22Rv1 (cell line): ENCODE results near the gene PDAP1.

Experiments
- ZFX ChIP-seq: fragments of 450-650 bp; IDR thresholded peaks from 2 replicates; pipeline ENCODE4 v1.6.1; 2017; ENCODE audit warnings: antibody characterized with exemption, borderline replicate concordance
- TF ChIP-seq, protein P1 (sequence below): fragments of 450-650 bp; IDR thresholded peaks from 2 replicates; pipeline ENCODE4 v1.5.1; 2017; ENCODE audit warnings: mild to moderate bottlenecking

DNA sequence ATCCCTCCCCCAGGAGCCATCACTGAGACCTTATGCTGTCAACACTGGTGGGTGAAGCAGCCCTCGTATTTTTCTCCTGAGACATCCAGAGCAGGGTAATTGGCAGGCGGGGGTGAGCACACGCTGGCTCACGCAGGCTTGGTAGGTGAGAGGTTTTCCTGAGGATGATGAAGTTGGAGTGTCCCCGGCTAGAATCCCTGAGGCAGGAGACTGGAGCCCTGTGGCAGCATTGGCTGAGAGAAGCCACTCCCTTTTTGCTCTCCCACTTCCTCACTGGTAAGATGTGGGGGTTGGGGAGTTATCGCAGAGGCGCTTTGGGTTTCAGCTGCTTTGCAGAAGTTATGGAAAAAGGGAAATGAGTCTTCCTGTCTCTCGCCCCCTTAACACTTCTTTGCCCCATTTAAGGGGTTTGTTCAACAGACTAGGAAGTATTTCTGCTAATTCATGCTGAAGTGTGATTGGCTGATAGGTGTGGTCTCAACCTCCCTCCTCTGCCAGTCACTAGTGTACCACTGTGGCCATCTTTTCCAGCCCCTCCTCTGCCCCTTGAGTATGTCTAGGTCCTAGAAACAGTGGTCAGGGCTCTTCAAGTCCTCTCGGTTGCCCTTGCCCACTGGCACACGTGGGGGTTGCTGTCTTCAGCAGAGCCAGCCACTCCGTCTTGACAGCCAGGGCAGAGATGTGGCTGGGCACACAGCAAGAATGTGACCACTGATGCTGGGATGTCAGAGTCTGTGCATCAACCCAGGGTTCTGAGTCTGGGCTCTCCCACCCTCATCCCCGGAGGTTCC is 28.2 kb downstream of the PDAP1 start:
- TF ChIP-seq, protein P1, sequence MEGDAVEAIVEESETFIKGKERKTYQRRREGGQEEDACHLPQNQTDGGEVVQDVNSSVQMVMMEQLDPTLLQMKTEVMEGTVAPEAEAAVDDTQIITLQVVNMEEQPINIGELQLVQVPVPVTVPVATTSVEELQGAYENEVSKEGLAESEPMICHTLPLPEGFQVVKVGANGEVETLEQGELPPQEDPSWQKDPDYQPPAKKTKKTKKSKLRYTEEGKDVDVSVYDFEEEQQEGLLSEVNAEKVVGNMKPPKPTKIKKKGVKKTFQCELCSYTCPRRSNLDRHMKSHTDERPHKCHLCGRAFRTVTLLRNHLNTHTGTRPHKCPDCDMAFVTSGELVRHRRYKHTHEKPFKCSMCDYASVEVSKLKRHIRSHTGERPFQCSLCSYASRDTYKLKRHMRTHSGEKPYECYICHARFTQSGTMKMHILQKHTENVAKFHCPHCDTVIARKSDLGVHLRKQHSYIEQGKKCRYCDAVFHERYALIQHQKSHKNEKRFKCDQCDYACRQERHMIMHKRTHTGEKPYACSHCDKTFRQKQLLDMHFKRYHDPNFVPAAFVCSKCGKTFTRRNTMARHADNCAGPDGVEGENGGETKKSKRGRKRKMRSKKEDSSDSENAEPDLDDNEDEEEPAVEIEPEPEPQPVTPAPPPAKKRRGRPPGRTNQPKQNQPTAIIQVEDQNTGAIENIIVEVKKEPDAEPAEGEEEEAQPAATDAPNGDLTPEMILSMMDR = no peak
- TF ChIP-seq ZFX = no peak
